ENCODE results near the gene APBA2. TPM values are rescaled to one million over a fixed set of nuclear protein-coding genes. Genes with fewer than 3 reads are reported as not detected.

Gene APBA2
- total RNA-seq, 2 donors from 2014 or later = 27.1 to 28.9 TPM

DNA sequence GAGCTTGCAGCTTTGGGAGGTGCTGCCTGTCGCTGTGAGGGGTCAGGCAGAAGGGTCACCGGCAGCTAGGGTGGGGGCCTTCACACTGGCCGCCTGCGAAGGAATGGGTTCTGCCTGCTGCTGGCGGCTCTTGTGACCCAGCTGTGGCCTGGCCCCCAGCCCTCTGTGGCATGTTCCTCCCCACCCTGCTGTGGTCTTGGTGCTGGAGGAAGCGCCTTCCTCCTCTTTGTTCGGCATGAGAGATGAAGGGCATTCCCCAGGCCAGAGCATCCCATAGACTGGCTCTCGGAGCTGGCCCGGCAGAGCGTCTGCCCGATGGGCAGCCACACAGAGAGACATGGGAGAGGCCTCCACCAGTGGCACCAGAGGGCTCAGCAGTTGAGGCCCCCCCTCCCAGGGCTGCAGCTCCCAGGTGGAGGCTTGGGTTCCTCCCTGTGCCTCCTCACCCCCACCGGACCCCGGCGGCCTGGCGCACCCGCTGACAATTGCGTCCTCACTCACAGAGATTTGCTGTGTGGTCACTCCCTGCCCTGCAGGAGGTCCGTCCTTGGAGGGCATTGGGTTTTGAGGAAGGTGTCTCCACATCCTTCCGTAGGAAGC is 221.6 kb downstream of the APBA2 start:
- H3K27me3 Mint-ChIP-seq = no peaks in the 10 kb centered on the region
- no peak overlapping the region for H3K27ac Mint-ChIP-seq
- H3K4me3 Mint-ChIP-seq = no peak overlapping the region
- peaks cover 3% of the 10 kb centered on the region for H3K36me3 Mint-ChIP-seq (ENCODE audit: low read depth)
- H3K9me3 ChIP-seq (ENCODE audit: control insufficient read depth, low read length, poor library complexity, severe bottlenecking) = no peaks in the 10 kb centered on the region
- H3K4me1 Mint-ChIP-seq = no peaks in the 10 kb centered on the region
- DNase-seq (no peak), ATAC-seq (no peak)

- Mint-ChIP-seq H3K4me3 (no peak overlapping the region), H3K4me1 (peaks cover 6% of the 10 kb centered on the region), H3K27ac (no peak overlapping the region), H3K36me3 (ENCODE audit: low read depth) (peaks cover 3% of the 10 kb centered on the region), H3K27me3 (no peaks in the 10 kb centered on the region)
- H3K9me3 ChIP-seq (ENCODE audit: control insufficient read depth, low read length, poor library complexity, severe bottlenecking) = no peaks in the 10 kb centered on the region
- no peak for DNase-seq
- no peak for ATAC-seq
Observed at GRCh38 chr15:29107971-29108645, 222.3 kb downstream of the APBA2 start.

DNA sequence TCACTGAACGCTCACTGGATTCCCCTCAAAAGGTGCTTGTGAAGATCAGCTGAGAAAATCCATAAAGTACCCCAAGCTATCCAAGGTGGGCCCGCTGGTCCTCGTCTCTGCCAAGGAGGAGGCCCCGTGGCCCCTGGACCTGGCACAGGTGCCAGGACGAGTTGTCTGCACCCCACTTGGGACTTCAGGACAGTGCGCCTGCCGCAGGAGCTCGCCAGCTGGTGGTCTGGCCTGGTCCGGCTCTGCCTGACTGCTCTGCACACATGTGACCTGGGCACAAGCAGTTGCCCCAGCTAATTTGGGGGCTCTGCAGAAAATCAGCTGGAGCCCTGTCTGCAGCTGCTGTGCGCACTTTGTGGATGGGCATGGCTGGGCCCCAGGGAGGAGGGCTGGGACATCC is 224.0 kb downstream of the APBA2 start:
- Mint-ChIP-seq H3K27ac (no peak overlapping the region), H3K4me1 (peaks cover 10% of the 10 kb centered on the region), H3K27me3 (peaks cover 3% of the 10 kb centered on the region), H3K36me3 (ENCODE audit: low read depth) (peaks cover 7% of the 10 kb centered on the region), H3K4me3 (no peak overlapping the region)
- DNase-seq (no peak), ATAC-seq (no peak)
- no peaks in the 10 kb centered on the region for H3K9me3 ChIP-seq (ENCODE audit: control insufficient read depth, low read length, poor library complexity, severe bottlenecking)

DNA sequence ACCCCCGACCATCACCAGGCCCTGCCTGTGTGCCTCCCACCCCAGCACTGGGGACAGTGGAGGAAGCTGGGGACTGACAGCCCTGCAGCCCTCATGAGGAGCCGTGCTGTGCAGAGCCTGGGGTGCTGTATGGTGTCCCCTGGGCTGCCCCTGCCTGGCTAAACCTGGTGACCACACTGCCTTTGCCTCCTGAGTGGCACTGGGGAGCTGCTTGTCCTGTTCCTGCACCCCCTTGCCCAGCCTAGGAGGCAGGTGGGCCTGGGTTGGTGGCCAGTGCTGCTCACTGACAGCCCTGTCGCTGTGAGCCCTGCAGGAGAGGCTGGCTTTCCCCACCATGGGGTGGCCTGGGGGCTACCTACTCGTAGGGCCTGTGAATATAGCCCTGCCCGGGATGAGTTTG is 224.4 kb downstream of the APBA2 start:
- DNase-seq = no peak
- no peaks in the 10 kb centered on the region for H3K9me3 ChIP-seq (ENCODE audit: control insufficient read depth, low read length, poor library complexity, severe bottlenecking)
- H3K27ac Mint-ChIP-seq = no peak overlapping the region
- no peak for ATAC-seq
- H3K4me1 Mint-ChIP-seq = peaks cover 12% of the 10 kb centered on the region
- no peak overlapping the region for H3K4me3 Mint-ChIP-seq
- H3K36me3 Mint-ChIP-seq (ENCODE audit: low read depth) = peaks cover 8% of the 10 kb centered on the region
- H3K27me3 Mint-ChIP-seq = peaks cover 5% of the 10 kb centered on the region

DNA sequence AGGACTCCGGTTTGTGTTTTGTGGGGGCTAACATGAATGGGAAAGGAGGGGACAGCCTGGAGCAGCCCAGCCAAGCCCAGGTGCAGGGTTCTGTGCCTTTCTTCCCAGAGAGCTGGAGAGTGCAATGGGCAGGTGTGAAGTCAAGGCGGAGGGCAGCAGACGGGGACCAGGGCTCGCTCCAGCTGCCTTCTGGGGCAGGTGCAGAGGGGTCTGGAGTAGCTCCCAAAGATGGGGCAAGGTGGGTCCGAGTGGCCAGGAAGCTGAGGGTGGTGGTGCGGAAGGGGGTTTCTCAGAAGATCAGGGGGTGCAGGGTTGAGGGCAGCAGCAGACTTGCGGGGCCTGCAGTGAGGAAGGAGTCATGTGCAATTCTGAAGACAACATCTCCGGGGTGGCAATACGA is 225.0 kb downstream of the APBA2 start:
- Mint-ChIP-seq H3K27me3 (peaks cover 5% of the 10 kb centered on the region), H3K4me3 (no peak overlapping the region), H3K4me1 (peaks cover 12% of the 10 kb centered on the region), H3K27ac (no peak overlapping the region), H3K36me3 (ENCODE audit: low read depth) (peaks cover 5% of the 10 kb centered on the region)
- ATAC-seq (no peak), DNase-seq (no peak)
- H3K9me3 ChIP-seq (ENCODE audit: control insufficient read depth, low read length, poor library complexity, severe bottlenecking) = no peaks in the 10 kb centered on the region

- no peak overlapping the region for H3K27ac Mint-ChIP-seq
- peaks cover 5% of the 10 kb centered on the region for H3K36me3 Mint-ChIP-seq (ENCODE audit: low read depth)
Observed at GRCh38 chr15:29111705-29112281, 226.0 kb downstream of the APBA2 start.

DNA sequence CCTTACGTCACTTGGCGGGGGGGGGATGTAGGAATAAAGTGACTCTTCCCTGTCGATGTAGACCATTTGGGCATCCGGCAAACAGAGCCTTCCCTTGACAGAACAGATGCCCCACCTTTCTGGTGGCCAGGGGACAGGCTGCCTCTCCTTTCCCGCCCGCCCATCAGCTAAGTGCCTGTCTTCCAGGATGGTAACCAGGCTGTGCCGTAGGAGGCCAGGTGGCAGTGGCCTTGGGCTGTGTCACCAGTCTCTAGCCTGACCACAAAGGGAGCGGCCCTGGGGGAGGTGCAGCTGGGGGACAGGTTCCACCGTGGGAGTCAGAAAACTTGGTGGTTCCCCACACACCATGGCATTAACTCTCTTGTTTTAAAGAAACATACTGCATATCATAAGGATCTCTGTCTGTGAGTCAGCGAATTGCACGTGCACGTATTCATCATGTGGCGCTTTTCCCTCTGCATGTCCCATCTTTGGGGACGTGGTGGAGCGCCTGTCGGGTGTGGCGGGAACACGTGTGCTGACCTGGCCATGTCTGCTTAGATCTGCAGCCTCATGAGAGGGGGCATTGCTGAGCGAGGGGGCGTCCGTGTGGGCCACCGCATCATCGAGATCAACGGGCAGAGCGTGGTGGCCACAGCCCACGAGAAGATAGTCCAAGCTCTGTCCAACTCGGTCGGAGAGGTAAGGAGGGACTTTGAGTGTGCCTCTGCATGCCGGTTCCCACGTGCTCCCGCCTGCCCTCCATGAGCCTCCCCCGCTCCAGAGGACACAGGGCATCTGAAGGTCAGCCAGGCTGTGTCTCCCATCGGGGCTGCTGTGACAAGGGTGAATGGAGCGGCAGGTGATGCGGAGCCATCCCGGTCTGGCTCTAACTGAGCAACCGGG is 227.8 kb downstream of the APBA2 start:
- no peaks in the 10 kb centered on the region for H3K9me3 ChIP-seq (ENCODE audit: control insufficient read depth, low read length, poor library complexity, severe bottlenecking)
- peaks cover 5% of the 10 kb centered on the region for H3K36me3 Mint-ChIP-seq (ENCODE audit: low read depth)
- no peak for ATAC-seq
- H3K27me3 Mint-ChIP-seq = peaks cover 5% of the 10 kb centered on the region
- H3K4me1 Mint-ChIP-seq = peaks cover 12% of the 10 kb centered on the region
- peak overlapping the region; percentile 72 for H3K27ac Mint-ChIP-seq
- H3K4me3 Mint-ChIP-seq = no peak overlapping the region
- no peak for DNase-seq

More at GRCh38 chr15:29111705-29112281, 226.0 kb downstream of the APBA2 start:
- no peaks in the 10 kb centered on the region for H3K9me3 ChIP-seq (ENCODE audit: control insufficient read depth, low read length, poor library complexity, severe bottlenecking)
- DNase-seq = no peak
- Mint-ChIP-seq H3K27me3 (peaks cover 5% of the 10 kb centered on the region), H3K4me3 (no peak overlapping the region), H3K4me1 (peaks cover 12% of the 10 kb centered on the region)
- no peak for ATAC-seq

DNA sequence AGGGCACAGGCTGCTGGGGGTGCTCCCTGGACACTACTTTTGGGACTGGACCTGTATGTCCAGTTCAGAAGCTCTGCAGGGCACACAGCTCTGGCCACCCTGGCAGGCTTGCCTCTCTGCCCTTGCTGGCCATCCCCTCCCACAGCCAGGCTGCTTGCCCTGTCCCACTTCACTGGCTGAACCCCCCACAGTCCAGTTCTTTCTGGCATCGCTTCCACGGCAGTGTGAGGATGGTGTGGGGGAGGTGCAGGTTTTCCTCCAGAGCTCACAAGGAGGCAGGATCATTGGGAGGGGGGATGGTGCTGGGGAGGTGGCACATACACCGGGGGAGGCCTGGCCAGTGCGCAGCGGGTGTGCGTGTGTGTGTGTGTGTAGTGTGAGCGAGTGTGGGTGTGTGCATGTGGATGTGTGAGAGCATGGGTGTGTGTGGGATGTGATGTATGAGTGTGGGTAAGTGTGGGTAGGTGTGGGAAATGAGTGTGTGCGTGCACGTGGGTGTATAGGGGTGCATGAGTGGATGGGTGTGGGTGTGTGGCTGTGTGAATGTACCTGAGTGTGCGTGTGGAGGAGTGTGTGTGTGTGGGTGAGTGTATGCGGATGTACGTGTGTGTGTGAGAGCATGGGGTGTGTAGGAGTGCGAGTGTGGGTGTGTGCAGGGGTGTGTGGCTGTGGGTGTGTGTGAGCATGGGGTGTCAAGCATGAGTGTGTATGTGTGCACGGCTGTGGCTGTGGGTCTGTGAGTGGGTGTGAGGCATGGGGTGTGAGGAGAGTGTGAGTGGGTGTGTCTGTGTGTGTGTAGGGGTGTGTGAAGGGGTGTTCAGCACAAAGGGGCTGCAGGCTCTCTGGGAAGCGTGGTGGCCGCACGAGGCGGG is 228.7 kb downstream of the APBA2 start:
- no peak for DNase-seq
- peak overlapping the region; percentile 19 for H3K4me3 Mint-ChIP-seq
- peaks cover 5% of the 10 kb centered on the region for H3K36me3 Mint-ChIP-seq (ENCODE audit: low read depth)
- no peaks in the 10 kb centered on the region for H3K9me3 ChIP-seq (ENCODE audit: control insufficient read depth, low read length, poor library complexity, severe bottlenecking)
- H3K27ac Mint-ChIP-seq = peak overlapping the region; percentile 72
- peaks cover 12% of the 10 kb centered on the region for H3K4me1 Mint-ChIP-seq
- ATAC-seq = peak; percentile 17
- peaks cover 5% of the 10 kb centered on the region for H3K27me3 Mint-ChIP-seq

- ATAC-seq (peak; percentile 30), DNase-seq (no peak)
- Mint-ChIP-seq H3K27me3 (peaks cover 5% of the 10 kb centered on the region), H3K4me3 (peak overlapping the region; percentile 45), H3K36me3 (ENCODE audit: low read depth) (peaks cover 5% of the 10 kb centered on the region), H3K27ac (peak overlapping the region; percentile 72), H3K4me1 (peaks cover 12% of the 10 kb centered on the region)
- no peaks in the 10 kb centered on the region for H3K9me3 ChIP-seq (ENCODE audit: control insufficient read depth, low read length, poor library complexity, severe bottlenecking)
Observed at GRCh38 chr15:29115093-29115991, 229.6 kb downstream of the APBA2 start.

DNA sequence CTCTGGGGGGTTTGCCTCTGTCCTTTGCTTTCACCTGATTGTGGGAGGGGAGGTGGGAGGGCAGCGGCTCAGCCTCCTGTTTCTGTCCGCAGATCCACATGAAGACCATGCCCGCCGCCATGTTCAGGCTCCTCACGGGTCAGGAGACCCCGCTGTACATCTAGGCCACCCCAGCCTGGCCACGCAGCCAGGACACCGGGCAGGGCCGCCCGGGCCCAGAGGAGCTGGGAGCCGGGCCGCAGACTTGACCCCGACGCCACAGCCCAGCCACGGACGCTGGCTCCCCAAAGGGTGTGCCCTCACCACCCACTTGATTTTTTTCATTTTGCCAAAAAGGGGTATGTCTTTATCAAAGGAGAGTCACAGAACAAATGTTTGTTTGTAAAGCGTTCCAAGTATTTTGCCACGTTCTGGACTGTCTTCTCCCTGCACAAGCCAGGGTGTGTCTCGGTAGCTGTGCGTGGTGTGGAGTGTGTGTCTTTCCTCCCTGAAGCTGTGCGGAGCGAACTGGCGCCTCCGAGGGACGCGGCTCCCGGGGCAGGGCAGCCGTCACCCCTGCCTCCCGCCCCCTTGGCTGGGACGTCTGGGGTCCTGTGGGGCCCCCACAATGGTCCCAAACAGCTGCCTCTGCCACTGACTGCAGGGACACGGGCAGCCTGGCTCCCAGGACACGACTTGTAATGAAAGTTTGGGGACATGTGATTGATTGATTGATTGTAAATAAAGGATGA is 231.4 kb downstream of the APBA2 start:
- peaks cover 5% of the 10 kb centered on the region for H3K27me3 Mint-ChIP-seq
- H3K4me1 Mint-ChIP-seq = peaks cover 12% of the 10 kb centered on the region
- H3K9me3 ChIP-seq (ENCODE audit: control insufficient read depth, low read length, poor library complexity, severe bottlenecking) = no peaks in the 10 kb centered on the region
- no peak for DNase-seq
- no peak overlapping the region for H3K27ac Mint-ChIP-seq
- peaks cover 5% of the 10 kb centered on the region for H3K36me3 Mint-ChIP-seq (ENCODE audit: low read depth)
- no peak overlapping the region for H3K4me3 Mint-ChIP-seq
- ATAC-seq = no peak

DNA sequence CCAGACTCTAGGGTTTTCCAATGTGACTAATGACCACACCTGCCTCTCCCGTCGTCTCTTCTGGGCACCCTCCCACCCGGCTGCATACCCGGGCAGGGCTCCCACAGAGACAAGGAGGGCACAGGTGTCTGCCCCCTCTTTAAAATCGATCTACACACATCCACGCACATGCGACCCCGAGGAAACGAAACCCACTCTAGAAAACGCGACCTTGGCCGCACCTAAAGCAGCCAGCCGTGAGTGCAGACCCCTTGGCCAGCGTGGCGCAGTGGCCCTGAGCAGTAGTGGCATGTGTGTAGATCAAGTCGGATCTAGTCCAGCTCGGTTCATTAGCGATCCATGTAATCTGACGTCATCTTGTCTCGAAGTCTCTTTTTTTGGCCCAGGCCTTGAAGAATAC is 232.0 kb downstream of the APBA2 start:
- DNase-seq (no peak), ATAC-seq (no peak)
- no peak overlapping the region for H3K27ac Mint-ChIP-seq
- peaks cover 9% of the 10 kb centered on the region for H3K4me1 Mint-ChIP-seq
- H3K4me3 Mint-ChIP-seq = no peak overlapping the region
- H3K9me3 ChIP-seq (ENCODE audit: control insufficient read depth, low read length, poor library complexity, severe bottlenecking) = no peaks in the 10 kb centered on the region
- peaks cover 5% of the 10 kb centered on the region for H3K27me3 Mint-ChIP-seq
- H3K36me3 Mint-ChIP-seq (ENCODE audit: low read depth) = peaks cover 5% of the 10 kb centered on the region

Data from T-helper 17 cell (primary cell).